Right renal pelvis (tissue), 4 donors: ENCODE results near the gene LTBR. TPM values are rescaled to one million over a fixed set of nuclear protein-coding genes. Genes with fewer than 3 reads are reported as not detected.

Experiments used
- DNase-seq, 4 donors: peaks; one replicate each; pipeline ENCODE4 v3.0.0-alpha.2; 2013; ENCODE audit warnings: low read depth in 4 of 4, low spot score in 3 of 4, missing footprints in 1 of 4
- polyA plus RNA-seq, 4 donors: library from polyadenylated mRNA; unstranded; fragments of 120-200 nt; gene quantifications; one replicate each; pipeline ENCODE4 v1.2.1, GENCODE V29; 2013; ENCODE audit not compliant: insufficient read length in 4 of 4

Gene LTBR
- polyA plus RNA-seq, 4 donors: 60.4 to 64.9 (median 61.6) TPM

DNA sequence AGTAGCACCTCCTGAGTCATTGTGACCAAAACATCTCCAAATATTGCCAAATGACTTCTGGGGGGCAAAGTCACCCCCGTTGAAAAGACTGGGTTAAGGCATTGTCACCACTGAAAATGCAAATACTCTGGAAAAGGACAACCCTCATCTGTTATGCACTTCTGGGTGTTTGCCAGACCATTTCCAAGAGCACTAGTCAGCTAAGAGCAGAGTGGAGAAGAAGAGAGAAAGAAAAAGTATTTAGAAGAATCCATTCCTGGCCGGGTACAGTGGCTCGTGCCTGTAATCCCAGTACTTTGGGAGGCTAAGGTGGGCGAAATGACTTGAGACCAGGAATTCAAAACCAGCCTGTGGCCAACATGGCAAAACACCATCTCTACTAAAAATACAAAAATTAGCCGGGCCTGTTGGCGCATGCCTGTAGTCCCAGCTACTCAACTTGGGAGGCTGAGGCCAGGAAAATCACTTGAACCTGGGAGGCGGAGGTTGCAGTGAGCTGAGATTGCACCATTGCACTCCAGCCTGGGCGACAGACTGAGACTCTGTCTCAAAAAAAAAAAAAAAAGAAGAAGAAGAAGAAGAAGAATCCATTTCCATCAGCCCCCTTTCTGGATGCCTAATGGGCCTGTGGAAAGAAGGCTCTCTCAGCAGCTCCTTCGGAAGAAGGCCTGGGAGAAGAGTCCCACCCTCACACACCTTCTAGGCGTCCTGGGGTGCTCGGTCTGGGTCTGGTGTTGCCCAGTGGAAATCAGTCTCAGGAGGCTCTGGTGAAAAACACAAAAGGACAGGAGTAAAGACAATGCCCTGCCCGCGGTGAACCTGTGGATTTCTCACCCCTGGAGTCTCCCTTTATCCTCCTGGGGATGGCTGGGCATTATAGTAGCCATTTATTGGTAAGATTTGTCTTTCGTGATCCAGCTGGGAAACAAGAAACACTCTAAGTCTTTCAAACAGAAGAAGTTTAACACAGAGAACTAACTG lies 3.5 kb upstream of the LTBR start:
- no peak for DNase-seq

DNA sequence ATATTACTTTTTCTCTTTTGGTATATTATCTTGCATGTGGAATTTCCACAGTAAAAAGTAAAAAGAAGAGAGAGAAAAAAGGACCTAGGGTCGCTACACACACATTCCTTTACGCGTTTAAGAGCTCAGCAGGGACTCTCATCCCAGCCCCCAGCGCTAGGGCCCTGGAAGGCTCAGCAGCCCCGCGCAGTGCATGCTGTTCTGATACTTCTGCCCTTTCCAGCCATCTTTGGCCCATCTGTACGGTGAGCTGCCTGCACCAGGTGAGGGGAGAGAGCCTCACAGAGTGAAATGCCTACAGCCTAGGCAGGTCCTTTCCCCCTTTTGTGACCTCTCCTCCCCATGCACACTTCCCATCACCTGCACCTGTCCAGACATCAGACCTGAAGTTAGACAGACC lies 1.6 kb upstream of the LTBR start:
- no peak for DNase-seq

DNA sequence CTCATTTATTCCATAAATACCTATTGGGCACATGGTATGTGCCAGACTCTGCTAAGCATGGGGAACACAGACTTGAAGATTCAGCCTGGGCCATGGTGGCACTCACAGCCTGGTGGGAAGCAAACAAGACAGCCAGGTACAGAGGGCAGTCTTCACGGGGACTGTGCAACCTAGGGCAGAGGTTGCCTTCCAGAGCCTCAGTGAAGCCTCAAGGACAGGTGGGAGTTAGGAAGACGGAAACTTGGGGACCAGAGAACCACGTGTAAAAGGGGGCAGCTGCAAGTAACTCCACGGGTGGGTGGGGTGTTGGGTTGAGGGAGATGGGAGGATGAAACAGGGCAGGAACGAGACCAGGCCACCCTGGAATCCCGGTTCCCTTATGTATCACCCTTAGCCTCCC lies 980 bp upstream of the LTBR start:
- no peak for DNase-seq

DNA sequence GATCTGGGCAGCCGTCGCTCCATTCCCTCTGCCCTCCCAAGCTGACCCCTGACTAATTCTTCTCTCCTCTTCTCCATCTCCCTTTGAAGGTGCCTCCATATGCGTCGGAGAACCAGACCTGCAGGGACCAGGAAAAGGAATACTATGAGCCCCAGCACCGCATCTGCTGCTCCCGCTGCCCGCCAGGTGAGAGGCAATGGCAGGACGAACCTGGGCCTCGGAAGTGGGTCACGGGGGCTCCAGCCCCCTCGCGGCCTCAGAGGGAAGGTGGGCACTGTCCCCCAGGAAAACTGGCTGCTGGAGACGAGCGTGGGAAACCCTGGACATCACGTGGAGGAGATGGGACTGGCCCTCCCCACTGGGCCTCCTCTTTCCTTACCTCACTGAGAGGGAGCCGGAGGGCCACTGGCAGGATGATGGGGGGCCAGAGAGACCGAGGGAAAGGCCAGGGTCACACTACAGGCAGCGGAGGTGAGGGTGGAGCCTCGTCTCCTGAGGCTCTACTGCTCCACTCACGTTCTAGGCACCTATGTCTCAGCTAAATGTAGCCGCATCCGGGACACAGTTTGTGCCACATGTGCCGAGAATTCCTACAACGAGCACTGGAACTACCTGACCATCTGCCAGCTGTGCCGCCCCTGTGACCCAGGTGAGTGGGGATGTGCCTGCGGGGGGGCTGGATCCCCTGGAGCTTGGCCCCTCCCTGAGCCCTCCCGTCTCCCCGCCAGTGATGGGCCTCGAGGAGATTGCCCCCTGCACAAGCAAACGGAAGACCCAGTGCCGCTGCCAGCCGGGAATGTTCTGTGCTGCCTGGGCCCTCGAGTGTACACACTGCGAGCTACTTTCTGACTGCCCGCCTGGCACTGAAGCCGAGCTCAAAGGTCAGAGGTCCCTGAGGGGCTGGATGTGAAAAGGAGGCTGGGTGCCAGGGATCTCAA lies 806 bp downstream of the LTBR start:
- DNase-seq: no peak

DNA sequence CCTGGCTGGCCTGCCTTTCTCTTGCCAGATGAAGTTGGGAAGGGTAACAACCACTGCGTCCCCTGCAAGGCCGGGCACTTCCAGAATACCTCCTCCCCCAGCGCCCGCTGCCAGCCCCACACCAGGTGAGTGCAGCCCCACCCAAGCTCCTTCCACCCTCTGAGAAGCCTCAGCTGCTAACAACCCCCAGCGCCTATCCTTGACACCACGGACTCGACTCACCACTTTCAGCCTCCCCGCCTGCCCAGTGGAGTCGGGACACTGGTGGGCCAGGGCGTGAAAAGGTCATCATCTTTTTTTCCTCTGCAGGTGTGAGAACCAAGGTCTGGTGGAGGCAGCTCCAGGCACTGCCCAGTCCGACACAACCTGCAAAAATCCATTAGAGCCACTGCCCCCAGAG lies 2.1 kb downstream of the LTBR start:
- no peak for DNase-seq

DNA sequence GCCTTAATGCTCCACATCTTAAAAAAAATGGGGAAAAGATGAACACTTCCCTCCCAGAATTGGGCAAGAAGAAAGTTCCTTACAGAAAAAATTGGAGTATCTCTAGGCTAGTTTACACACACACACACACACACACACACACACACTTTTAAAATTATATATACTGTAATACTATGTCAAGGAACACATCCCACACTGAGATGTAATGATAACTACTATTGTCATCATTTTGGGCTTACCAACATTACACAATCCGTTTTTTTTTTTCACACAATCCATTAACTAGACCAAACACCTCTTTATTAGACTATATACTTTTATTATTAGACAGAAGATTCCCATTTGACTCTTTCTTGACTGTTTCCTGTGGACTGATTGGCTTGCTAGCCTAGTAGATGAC lies 2.5 kb downstream of the LTBR start:
- DNase-seq: no peak

DNA sequence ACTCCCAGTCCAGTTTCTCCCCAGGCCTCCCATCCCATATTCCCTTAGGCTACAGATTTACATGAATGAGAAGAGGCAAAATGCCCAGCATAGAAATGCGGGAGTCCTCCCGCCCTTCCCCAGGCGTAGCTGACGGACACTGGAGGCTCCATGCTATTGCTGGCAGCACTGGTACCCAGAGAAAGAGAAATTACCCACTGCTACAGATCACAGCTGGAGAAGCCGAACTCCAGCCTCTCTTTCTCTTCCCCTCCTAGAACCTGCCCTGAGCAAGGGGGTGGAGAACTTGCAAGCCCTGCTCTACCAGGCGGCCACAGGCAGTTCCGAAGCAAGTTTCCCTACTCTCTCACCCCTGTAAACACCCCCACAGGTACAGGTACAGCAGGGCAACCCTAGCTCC lies 3.6 kb downstream of the LTBR start:
- DNase-seq: no peak

DNA sequence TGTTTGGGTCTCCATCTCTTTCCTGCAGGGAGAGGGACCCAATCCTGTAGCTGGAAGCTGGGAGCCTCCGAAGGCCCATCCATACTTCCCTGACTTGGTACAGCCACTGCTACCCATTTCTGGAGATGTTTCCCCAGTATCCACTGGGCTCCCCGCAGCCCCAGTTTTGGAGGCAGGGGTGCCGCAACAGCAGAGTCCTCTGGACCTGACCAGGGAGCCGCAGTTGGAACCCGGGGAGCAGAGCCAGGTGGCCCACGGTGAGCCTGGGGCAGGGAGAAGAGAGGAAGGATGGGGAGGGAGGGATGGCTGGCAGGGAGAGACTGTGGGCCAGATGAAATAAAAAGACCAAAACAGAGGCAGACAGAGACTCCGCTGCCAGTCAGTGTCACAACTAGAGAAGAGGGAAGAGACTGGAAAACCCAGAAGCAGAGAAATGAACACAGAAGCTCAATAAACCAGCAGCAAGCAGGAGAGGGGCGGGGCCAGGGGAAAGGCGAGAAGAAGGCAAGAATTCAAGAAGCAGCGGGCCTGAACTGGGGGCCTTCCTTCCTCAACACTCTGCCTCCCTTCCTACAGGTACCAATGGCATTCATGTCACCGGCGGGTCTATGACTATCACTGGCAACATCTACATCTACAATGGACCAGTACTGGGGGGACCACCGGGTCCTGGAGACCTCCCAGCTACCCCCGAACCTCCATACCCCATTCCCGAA lies 6.3 kb downstream of the LTBR start:
- no peak for DNase-seq

DNA sequence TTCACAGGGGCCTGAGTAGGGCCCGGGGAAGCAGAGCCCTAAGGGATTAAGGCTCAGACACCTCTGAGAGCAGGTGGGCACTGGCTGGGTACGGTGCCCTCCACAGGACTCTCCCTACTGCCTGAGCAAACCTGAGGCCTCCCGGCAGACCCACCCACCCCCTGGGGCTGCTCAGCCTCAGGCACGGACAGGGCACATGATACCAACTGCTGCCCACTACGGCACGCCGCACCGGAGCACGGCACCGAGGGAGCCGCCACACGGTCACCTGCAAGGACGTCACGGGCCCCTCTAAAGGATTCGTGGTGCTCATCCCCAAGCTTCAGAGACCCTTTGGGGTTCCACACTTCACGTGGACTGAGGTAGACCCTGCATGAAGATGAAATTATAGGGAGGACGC lies 7.1 kb downstream of the LTBR start:
- DNase-seq: no peak

DNA sequence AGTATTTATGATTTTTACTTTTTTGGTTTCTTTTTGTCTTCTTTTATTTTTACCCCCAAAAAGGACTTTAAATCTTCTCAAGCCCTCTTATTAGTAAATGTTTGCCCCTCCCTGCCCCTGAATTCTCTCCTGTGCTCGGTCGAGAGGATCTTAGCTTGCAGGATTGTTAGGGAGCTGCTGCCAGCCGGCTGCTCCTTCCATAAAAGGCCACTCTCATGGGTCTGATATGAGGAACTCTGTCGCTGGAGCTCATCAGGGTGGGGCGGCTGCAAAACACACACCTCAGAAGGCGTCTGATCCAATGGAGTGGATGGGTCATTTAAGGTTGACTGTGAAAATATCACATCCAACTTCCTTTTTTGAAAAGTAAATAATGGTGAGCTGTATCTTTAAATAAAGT lies 8.5 kb downstream of the LTBR start:
- no peak for DNase-seq

DNA sequence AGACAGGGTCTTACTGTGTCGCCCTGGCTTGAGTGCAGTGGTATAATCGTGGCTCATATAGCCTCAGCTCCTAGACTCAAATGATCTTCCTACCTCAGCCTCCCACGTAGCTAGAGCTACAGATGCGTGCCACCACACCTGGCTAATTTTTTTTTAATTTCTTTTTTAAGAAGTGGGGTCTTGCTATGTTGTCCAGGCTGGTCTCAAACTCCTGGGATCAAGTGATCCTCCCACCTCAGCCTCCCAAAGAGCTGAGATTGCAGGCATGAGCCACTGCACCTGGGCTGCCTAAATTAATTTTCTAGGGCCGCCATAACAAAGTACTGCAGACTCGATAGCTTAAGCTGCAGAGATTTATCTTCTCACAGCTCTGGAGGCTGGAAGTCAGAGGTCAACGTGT lies 9.1 kb downstream of the LTBR start:
- no peak for DNase-seq

DNA sequence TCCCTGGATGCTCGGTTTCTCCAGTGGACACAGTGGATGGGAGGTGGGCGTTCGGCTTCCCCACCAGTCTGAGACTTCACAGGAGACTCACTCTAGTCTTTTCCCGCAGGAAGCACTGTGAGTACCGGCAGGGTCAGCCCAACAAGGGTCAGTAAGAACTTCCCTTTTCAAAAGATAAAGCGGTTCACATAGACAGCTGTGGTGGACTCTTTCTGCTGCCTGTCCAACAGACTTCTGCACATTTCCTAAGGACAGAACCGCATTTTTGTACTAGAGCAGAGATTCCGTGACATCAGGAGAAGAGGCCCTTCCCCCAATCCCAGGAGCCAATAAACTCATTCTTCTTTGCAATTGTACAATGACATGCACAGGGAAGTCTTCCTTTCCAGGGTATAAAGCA lies 10.4 kb downstream of the LTBR start:
- DNase-seq: no peak

DNA sequence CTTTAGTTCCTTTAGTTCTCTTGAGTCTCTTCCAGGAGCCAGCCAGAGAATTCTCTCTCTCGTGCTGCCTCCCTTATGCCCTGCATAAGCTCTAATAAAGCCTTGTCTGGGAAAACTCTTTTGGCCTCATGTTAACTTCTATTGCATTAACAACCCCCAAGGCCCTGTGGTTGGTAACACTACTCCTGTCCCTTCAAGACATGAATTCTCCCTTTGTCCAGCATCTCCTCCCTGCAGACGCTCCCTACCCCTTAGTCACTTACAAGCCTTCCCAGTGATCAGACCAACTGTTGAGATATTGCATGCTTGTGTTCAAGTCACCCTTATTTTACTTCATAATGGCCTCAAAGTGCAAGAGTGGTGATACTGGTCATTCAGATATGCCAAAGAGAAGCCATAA lies 12.1 kb downstream of the LTBR start:
- no peak for DNase-seq

DNA sequence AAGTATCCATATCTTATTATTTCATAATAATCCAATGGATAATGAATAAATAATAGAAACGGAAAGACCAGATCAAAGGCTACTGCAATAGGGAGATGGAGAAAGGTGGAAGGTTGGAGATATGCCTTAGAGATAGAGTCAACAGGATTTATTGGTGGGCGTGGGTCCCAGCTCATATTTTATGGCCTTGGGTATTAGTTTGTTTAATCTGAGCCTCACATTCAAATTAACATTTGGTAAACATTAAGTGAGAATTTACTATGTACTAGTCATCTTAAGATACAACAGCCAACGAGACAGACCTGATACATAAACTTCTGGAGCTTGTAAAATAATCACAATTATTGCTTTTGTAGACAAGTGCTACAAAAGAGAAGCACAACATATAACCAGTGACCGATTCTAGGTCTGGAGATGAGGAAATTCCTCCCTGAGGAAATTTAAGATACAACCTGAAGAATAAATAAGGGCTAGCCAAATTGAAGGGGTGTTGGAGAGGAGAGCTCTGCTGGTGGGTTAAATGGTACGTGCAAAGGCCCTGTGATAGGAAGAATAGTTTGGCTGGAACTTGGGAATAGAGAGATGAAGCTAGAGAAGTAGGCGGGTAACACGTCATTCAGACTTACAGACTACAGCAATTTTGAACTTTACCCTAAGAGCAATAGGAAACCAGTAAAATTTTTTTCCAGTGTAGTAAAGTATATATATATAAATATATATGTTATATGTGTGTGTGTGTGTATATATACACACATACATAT lies 16.1 kb downstream of the LTBR start:
- no peak for DNase-seq

DNA sequence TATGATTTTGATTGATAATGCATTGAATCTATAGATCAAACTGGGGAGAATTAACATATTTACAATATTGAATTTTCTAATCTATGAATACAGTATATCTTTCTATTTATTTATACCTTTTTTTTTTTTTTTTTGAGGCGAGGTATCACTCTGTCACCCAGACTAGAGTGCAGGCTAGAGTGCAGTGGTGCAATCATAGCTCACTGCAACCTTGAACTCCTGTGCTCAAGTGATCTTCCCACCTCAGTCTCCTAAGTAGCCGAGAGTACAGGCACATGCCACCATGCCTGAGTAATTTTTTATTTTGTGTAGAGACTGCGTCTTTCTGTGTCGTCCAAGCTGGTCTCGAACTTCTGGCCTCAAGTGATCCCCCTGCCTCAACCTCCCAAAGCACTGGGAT lies 20.4 kb downstream of the LTBR start:
- DNase-seq: no peak

DNA sequence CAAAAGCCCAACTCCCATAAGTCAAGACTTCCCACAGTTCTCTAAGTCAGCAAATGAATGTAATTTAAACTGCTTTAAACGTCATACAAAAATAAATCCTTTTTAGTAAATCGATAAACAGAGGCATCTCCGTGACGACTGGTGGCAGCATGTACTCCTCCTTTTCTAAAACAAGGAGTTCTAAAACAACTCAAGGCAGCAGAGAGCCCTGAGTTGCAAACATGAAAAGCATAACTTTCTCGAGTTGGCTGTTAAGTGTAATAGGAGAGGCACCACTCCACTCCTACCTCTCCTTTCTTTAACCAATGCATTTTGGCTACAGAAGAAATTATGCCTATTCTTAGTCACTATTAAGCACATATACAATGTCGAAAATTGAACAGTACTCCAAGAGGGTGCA lies 22.0 kb downstream of the LTBR start:
- DNase-seq: no peak

DNA sequence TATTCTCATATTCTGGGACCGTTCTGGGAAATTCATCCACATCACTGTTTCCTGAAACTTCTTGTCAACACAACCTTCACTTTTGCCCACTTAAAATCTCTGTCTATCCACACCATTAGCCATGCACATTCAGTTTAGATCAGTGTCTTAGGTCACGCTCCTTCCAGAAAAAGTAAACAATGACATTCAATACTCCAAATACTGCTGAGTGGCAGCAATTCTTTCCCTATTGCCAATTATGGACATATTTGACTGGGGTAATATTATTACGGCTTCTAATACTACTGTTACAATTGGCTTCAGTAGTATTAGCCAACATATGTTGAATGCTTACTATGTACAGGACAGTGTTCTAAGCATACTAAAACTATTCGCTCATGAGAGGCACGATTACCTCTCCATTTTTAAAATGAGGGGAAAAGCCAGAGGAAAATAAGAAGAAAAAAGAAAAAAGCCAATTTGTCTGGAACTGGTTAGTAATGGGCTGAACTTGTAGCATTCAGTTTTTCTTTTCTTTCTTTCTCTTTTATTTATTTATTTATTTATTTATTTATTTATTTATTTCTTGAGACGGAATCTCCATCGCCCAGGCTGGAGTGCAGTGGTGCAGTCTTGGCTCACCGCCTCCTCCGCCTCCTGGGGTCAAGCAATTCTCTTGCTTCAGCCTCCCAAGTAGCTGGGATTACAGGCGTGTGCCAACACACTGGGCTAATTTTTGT lies 23.4 kb downstream of the LTBR start:
- DNase-seq: no peak

DNA sequence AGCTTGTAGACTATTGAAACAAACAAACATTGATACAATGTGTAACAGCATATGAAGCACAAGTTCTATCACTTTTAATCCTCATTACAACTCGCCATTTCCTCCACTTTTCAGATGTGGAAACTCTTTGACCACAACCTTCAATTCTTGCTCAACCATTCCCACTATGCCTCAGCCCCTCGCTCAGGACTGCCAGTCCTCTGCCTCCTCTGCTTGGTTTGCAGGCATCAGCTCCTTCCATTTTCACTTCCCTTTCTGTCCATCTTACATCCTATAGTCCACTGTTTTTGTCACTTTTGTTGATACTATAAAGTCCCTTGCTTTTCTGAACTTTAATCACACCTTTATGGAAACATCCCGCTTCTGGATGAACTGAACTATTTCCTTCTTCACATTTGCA lies 32.6 kb downstream of the LTBR start:
- DNase-seq: no peak

DNA sequence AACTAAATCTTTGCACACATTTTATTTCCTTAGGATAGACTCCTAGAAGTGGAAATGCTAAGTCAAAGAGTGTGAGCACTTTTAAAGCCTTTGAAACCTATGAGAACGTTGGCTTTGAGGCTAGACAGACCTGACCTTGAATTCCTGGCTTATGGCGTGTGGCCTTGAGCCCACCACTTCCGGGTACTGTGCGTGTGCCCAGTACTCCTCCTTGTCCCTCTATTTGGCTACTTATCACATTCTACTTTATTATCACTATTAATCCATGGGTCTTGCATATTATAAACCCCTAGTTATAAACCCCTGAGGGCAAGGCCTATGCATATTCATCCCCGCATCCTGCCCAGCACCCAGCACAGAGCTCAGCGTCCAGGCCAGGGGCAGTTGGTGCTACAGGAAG lies 34.8 kb downstream of the LTBR start:
- DNase-seq: no peak

DNA sequence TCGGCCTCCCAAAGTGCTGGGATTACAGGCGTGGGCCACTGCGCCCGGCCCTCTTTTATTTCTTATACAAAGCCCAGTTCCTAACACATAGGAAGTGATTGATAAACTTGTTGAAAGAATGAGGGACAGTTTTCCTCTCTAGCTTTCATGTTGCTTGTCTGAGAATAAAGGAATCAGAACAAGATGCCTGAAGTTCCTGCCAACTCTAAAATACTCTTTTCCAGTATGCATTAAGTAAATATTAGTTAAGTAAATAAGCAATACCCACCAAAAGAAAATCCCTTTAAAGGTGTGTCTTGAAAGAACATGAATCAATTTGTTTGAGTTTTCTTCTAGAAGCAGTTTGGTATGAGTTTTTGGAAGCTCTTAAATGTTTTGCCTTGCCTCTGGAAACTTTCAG lies 36.4 kb downstream of the LTBR start:
- no peak for DNase-seq
